NCI-H146 (cell line): ENCODE data around the gene H19.

Source experiments
- DNase-seq: peaks from one replicate; lab custom pipeline; 2025; lab: John Stamatoyannopoulos, UW

H19 gene

DNA sequence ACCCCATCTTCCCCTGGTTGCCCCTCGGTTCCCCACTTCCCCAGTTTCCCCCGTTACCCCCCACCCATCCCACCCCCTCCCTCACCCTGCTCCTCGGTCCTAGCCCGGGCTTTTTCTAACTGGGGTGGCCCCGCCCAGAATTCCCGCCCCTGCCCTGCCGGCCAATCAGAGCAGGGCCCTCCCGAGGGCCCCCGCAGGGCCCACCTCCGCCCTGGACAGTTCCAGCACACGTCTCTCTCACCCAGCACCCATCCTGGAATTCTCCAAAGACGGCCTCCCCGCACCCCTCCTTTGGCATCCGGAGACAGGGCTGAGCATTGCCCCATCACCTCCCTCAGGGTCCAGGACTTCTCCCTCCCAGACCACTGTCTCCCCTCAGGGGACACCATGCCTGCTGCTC is at the start of gene H19:
Gene H19, minus strand, starts transcription at position 88 of the 400 bp plus-strand sequence.
- DNase-seq, result no peak

DNA sequence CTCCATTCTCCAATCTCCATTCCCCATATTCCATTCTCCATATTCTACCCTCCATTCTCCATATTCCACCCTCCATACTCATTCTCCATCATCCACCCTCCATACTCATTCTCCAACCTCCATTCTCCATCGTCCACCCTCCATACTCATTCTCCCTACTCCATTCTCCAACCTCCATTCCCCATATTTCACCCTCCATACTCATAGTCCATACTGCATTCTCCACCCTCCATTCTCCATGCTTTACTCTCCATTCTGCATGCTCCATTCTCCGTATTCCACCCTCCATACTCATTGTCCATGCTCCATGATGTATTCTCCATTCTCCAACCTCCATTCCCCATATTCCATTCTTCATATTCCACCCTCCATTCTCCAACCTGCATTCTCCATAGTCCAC is 44.3 kb upstream of the H19 start:
- DNase-seq, result no peak

GRCh38 chr11:2041153-2041552 is 43.5 kb upstream of the H19 start:
- no peak for DNase-seq

GRCh38 chr11:2039198-2039759 is 41.6 kb upstream of the H19 start:
- no peak for DNase-seq

DNA sequence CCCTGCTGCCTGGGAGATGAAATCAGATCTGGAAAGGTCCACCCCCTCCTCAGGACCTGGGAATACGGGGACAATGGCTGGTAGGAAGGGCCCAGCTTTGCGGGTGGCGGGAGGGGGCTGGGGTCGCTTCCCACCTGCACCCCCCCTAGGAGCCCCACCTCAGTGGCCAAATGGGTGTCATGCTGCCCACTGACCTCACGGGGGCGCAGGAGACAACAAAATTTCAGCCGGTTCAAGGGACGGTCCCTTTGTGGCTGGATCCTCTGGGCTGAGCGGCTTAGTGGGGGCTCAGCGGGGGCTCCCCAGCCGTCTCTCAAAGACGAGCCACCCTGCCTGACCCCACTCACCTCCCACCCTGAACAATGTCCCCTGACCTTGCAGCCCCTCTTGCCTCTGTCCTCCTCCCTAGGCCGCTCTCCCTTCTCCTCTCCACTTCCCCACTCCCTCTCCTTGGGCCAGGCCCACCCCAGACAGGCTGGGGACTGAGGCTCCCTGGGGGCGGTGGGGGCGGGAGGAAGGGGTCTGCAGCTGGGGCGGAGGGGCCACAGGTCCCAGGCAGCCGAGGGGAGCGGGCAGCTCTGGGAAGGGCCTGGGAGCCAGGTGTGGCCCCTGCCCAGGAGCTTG is 39.3 kb upstream of the H19 start:
- no peak for DNase-seq

GRCh38 chr11:2035382-2035781 is 37.7 kb upstream of the H19 start:
- no peak for DNase-seq

- DNase-seq, result no peak
These were observed 33.4 kb upstream of the H19 start for GRCh38 chr11:2031058-2031457.

DNA sequence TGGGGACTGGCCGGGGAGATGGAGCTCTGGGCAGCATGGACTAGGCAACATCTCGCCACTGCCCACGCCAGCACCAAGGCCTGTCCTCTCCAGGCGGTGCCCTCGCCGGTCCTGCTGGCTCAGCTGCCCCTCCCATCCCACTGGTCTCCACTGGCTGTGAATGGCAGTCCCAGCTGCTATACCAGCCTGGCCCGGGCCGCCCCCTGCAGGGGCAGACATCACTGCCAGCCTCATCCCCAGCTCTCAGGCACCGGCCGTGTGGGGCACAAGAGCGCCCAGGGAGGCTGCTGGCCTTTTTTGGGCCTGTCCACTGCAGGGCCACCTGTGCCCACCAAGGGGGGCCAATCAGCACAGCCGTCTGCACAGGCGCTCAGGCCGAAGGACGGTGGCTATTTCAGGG is 30.1 kb upstream of the H19 start:
- DNase-seq, result no peak

DNA sequence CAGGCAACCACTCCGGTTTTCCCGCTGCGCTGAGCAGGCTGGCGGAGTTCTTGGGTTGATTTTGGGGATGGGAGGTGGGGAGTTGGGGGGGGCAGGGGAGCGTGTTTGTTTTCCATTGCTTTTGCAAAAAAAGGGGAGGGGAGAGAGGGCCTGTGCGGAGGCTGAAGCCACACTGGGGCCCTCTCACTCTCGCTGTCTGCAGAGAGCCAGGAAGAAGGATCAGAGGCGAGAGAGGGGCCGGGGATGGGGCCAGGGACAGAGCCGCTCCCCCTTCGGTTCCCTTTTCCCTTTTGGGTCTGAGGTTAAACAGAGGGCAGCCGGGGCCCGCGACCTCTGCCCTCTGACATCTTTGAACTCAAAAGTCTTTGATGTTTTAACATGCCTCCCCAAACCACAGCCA is 17.4 kb upstream of the H19 start:
- DNase-seq, result no peak

GRCh38 chr11:2012440-2012839 is 14.8 kb upstream of the H19 start:
- no peak for DNase-seq

DNA sequence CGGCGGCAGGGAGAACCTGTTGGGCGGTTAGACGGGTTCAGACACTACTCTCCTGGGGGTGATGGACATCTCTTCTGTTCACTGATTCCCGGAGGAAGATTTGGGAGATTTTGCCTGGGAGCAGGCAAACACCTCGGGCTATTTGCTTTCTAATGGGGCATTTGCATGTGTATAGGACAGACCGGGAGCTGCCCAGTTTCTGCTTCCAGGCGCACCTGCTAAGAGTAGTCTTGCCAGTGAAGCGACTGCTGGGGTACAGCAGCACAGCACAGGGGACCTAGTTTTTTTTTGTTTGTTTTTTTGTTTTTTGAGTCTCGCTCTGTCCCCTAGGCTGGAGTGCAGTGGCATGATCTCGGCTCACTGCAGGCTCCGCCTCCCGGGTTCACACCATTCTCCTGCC is 6.8 kb upstream of the H19 start:
- DNase-seq, result no peak

GRCh38 chr11:2002807-2003206 is 5.2 kb upstream of the H19 start:
- no peak for DNase-seq

GRCh38 chr11:2002042-2002776 is 4.6 kb upstream of the H19 start:
- DNase-seq, result no peak

GRCh38 chr11:1998861-1999260 is 1.2 kb upstream of the H19 start:
- DNase-seq, result no peak

GRCh38 chr11:1998290-1998689 is 648 bp upstream of the H19 start:
- no peak for DNase-seq

DNA sequence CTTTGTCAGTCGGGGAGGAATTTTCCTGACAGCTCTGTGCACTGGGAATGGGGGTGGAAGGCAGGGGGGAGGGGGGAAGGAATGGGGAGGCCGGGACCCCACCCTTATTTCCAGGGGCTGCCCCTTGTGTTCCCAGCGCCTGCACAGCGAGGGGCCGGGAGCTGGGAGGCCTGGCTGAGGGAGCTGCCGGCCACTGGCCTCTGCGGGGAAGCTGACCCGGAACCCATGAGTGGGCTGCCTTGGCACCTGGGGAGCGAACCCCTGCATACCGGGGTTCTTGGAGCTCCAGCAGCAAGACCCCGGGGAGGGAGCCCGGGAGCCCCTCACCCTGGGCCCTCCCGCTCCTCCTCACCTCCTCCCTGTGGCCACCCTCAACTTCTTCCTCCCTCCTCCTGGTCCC is 3.5 kb downstream of the H19 start:
- no peak for DNase-seq

GRCh38 chr11:1992111-1992510 is 5.5 kb downstream of the H19 start:
- no peak for DNase-seq

GRCh38 chr11:1990872-1991578 is 6.6 kb downstream of the H19 start:
- DNase-seq, result no peak

GRCh38 chr11:1989953-1990352 is 7.7 kb downstream of the H19 start:
- DNase-seq, result no peak

DNA sequence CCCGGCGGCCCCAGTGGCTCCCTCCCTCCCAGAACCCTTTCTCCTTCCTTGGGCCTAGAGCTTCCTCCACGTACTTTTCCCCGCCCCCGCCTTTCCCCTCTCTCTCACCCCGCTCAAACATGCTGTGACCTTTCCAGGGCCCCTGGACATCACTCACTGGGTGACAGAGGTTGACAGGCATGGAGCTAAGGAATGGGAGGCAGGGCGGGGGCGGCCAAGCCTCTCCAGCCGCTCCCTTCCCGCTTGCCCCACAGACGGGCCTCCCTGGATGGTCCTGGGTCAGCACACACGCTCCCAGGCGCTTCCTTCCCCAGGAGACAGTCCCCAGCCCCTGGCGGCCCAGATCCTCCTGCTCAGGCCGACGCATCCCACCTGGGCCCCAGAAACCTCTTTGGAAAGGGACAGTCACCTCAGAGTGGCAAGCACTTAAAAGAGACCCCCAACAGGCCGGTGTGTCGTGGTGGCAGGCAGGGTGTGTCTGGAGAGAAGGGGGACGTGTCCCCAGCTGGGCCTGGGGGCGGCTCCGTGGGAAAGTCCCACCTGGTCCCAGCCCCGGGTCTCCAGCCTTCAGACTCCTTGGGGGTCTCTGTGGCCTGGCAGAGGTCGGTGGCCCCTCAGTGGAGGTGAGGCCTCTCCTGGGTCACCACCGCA is 8.8 kb downstream of the H19 start:
- no peak for DNase-seq

- no peak for DNase-seq
These were observed 9.5 kb downstream of the H19 start for GRCh38 chr11:1988174-1988573.

DNA sequence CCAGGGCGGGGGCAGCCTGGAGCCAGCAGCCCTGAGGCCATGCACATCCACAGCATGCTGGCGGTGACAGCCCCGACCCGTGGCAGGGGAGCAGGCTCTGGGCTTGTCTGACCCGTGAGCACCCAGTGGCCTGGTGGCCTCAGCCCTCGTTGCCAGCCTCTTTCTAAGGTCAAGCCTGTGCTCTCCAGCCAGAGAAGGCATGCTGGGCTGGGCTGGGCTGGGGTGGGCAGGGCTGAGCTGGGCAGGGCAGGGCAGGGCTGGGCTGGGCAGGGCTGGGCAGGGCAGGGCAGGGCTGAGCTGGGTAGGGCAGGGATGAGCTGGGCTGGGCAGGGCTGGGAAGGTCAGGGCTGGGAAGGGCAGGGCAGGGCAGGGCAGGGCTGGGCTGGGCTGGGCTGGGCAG is 10.6 kb downstream of the H19 start:
- no peak for DNase-seq

- DNase-seq, result no peak
These were observed 14.1 kb downstream of the H19 start for GRCh38 chr11:1983601-1983961.
